Measurements from ENCODE around the gene NPHP4. TPM values are rescaled to one million over a fixed set of nuclear protein-coding genes. Genes with fewer than 3 reads are reported as not detected.

The NPHP4 gene
- total RNA-seq, result 6.4 and 6.5 TPM in 2 replicates

GRCh38 chr1:5992026-5992813, at the start of gene NPHP4:
NPHP4 (minus strand) TSS chr1:5992425; CDS start chr1:5986289, 6,136 bp downstream.
- DNase-seq (ENCODE audit: low read depth), result peak; percentile 100
- H3K4me3 ChIP-seq (ENCODE audit: low read depth, low read length), result peak within 1 kb of the TSS; percentile 81
- no peak for TF ChIP-seq CTCF (IDR thresholded peaks at IDR 0.05; ENCODE audit: insufficient read depth, low read depth, low read length)

GRCh38 chr1:6041432-6042062, 49.3 kb upstream of the NPHP4 start:
- no peak overlapping the region for H3K4me3 ChIP-seq (ENCODE audit: low read depth, low read length)
- peak; percentile 58 for TF ChIP-seq CTCF (IDR thresholded peaks at IDR 0.05; ENCODE audit: insufficient read depth, low read depth, low read length)
- no peak for DNase-seq (ENCODE audit: low read depth)

GRCh38 chr1:6040861-6041415, 48.7 kb upstream of the NPHP4 start:
- DNase-seq (ENCODE audit: low read depth), result no peak
- TF ChIP-seq CTCF (IDR thresholded peaks at IDR 0.05; ENCODE audit: insufficient read depth, low read depth, low read length), result no peak
- H3K4me3 ChIP-seq (ENCODE audit: low read depth, low read length), result no peak overlapping the region

GRCh38 chr1:6040444-6040843, 48.2 kb upstream of the NPHP4 start:
- DNase-seq (ENCODE audit: low read depth), result no peak
- TF ChIP-seq CTCF (IDR thresholded peaks at IDR 0.05; ENCODE audit: insufficient read depth, low read depth, low read length), result no peak
- no peak overlapping the region for H3K4me3 ChIP-seq (ENCODE audit: low read depth, low read length)

GRCh38 chr1:6039031-6039430, 46.8 kb upstream of the NPHP4 start:
- no peak for DNase-seq (ENCODE audit: low read depth)
- no peak for TF ChIP-seq CTCF (IDR thresholded peaks at IDR 0.05; ENCODE audit: insufficient read depth, low read depth, low read length)
- H3K4me3 ChIP-seq (ENCODE audit: low read depth, low read length), result no peak overlapping the region

- H3K4me3 ChIP-seq (ENCODE audit: low read depth, low read length), result no peak overlapping the region
- DNase-seq (ENCODE audit: low read depth), result no peak
- no peak for TF ChIP-seq CTCF (IDR thresholded peaks at IDR 0.05; ENCODE audit: insufficient read depth, low read depth, low read length)
Measured at GRCh38 chr1:6038603-6039002, 46.4 kb upstream of the NPHP4 start.

All from fibroblast of villous mesenchyme (primary cell).